Aorta (tissue), 5 donors: ENCODE measurements around the gene FHAD1. TPM values are rescaled to one million over a fixed set of nuclear protein-coding genes. Genes with fewer than 3 reads are reported as not detected.
"Not testable (repeated sequence)": the region's sequence is repeated elsewhere in the genome, so short reads cannot be mapped to it uniquely, and the experiment has no call there.

Source experiments
- ATAC-seq: fragments of 200-7000 bp; cut with Tn5 transposase; one replicate; pipeline ENCODE4 v1.9.1; 2022; ENCODE audit warnings: moderate library complexity; ENCODE audit not compliant: low FRiP score
- DNase-seq, 2 donors: peaks; one replicate each; pipeline ENCODE4 v3.0.0-alpha.2; 2020
- H3K27ac ChIP-seq, 2 donors: one replicate each; pipeline ENCODE4 v1.5.1; 2013; ENCODE audit warnings: low read length in 2 of 2, mild to moderate bottlenecking in 2 of 2, moderate library complexity in 2 of 2, control low read depth in 1 of 2, inconsistent platforms in 1 of 2, low read depth in 1 of 2
- H3K27me3 ChIP-seq, 2 donors: one replicate each; pipeline ENCODE4 v1.6.1; 2013; ENCODE audit warnings: control low read depth in 1 of 2, low read length in 1 of 2, mild to moderate bottlenecking in 1 of 2, moderate library complexity in 1 of 2; ENCODE audit not compliant: insufficient read depth in 2 of 2, control insufficient read depth in 1 of 2
- H3K36me3 ChIP-seq, 2 donors: one replicate each; pipeline ENCODE4 v1.6.1; 2013; ENCODE audit warnings: control low read depth in 1 of 2, low read length in 1 of 2, mild to moderate bottlenecking in 1 of 2; ENCODE audit not compliant: insufficient read depth in 2 of 2, control insufficient read depth in 1 of 2
- H3K4me1 ChIP-seq, 2 donors: one replicate each; pipeline ENCODE4 v1.6.1; 2013; ENCODE audit warnings: low read length in 2 of 2, control low read depth in 1 of 2, mild to moderate bottlenecking in 1 of 2, moderate library complexity in 1 of 2; ENCODE audit not compliant: insufficient read depth in 2 of 2, control insufficient read depth in 1 of 2
- H3K4me3 ChIP-seq, 2 donors: one replicate each; pipeline ENCODE4 v1.5.1; 2013; ENCODE audit warnings: low read length in 2 of 2, control low read depth in 1 of 2, mild to moderate bottlenecking in 1 of 2
- H3K9me3 ChIP-seq: one replicate; pipeline ENCODE4 v1.6.1; 2013; ENCODE audit warnings: mild to moderate bottlenecking, low read length; ENCODE audit not compliant: control insufficient read depth
- WGBS, 2 donors: extraction: QIAGEN DNeasy Blood & Tissue Kit; methylation state at CpG; one replicate each; pipeline ENCODE4 v1.1.7; 2013; 5-methylcytosine and 5-hydroxymethylcytosine counted together
- intact Hi-C, 2 donors: fragments of 100-400 bp; cut with DNase I; formaldehyde crosslinking; loops; one replicate each; pipeline versions ENCODE4 v1.14.2 to v1.15.0; 2022
- polyA plus RNA-seq, 2 donors: library from polyadenylated mRNA; stranded (reverse); fragments of 200-250 nt; gene quantifications; one replicate each; pipeline ENCODE4 v1.2.3, GENCODE V29; 2013
- total RNA-seq, 2 donors: library from RNA; stranded (reverse); fragmentation: NEBNext Ultra II Directional; extraction: Animal tissue kit (Norgen Biotek cat#: 25700); gene quantifications; one replicate each; pipeline ENCODE4 v1.2.1, GENCODE V29; 2021
- donor health status: healthy with polysubstance abuse.
- donor health status: Bipolar disorder and iron deficiency.
- donor health status: DM: no; HTN: no; CAD: no.
- donor health status: DM: no; HTN: no; CAD: no.
- donor health status: DM: yes; HTN: yes; CAD: no.

The FHAD1 gene
- total and polyA plus RNA-seq, 4 donors: 0.03 to 2.7 (median 0.32) TPM; not detected in 1

- ATAC-seq (no peak), DNase-seq (no peak)
- WGBS, 2 donors: 83 to 95% methylated on average over 4 of the region's 4 CpGs
- no peaks in the 10 kb centered on the region for H3K27me3 ChIP-seq
- no peaks in the 10 kb centered on the region for H3K4me1 ChIP-seq
- intact Hi-C loops: no loop called here
- no peak overlapping the region for H3K4me3 ChIP-seq
- H3K36me3 ChIP-seq: no peaks in the 10 kb centered on the region
- peak overlapping the region in 1 of 2 donors; percentile 18 for H3K27ac ChIP-seq
- no peaks in the 10 kb centered on the region for H3K9me3 ChIP-seq
These were observed 123.2 kb downstream of the FHAD1 start for GRCh38 chr1:15370268-15370667.

- peak in 1 of 2 donors; percentile 72 for DNase-seq
These were observed 123.9 kb downstream of the FHAD1 start for GRCh38 chr1:15370781-15371520.

GRCh38 chr1:15371610-15372545, 124.9 kb downstream of the FHAD1 start:
- no peak for DNase-seq
- intact Hi-C loops: no loop called here
- no peak overlapping the region for H3K4me3 ChIP-seq
- H3K9me3 ChIP-seq: no peaks in the 10 kb centered on the region
- no peaks in the 10 kb centered on the region for H3K36me3 ChIP-seq
- WGBS, 2 donors: 88 to 90% methylated on average over 21 of the region's 21 CpGs
- no peaks in the 10 kb centered on the region for H3K4me1 ChIP-seq
- no peak for ATAC-seq
- no peak overlapping the region for H3K27ac ChIP-seq
- H3K27me3 ChIP-seq: no peaks in the 10 kb centered on the region

More at GRCh38 chr1:15370781-15371520, 123.9 kb downstream of the FHAD1 start:
- no peaks in the 10 kb centered on the region for H3K27me3 ChIP-seq
- peak; percentile 52 for ATAC-seq
- no peaks in the 10 kb centered on the region for H3K4me1 ChIP-seq
- intact Hi-C loops: no loop called here
- 6% methylated on average over 16 of the region's 16 CpGs for WGBS, 2 donors
- no peaks in the 10 kb centered on the region for H3K36me3 ChIP-seq
- peak overlapping the region in 1 of 2 donors; percentile 18 for H3K27ac ChIP-seq
- H3K4me3 ChIP-seq: no peak overlapping the region
- H3K9me3 ChIP-seq: no peaks in the 10 kb centered on the region

GRCh38 chr1:15378729-15379128, 131.7 kb downstream of the FHAD1 start:
- Histone ChIP-seq H3K36me3 (no peaks in the 10 kb centered on the region), H3K9me3 (no peaks in the 10 kb centered on the region), H3K4me3 (no peak overlapping the region), H3K27ac (no peak overlapping the region), H3K27me3 (no peaks in the 10 kb centered on the region), H3K4me1 (no peaks in the 10 kb centered on the region)
- intact Hi-C loops: no loop called here
- WGBS, 2 donors: 91% methylated on average over 6 to 8 of the region's 8 CpGs
- ATAC-seq: no peak
- DNase-seq: no peak

GRCh38 chr1:15379151-15379550, 132.1 kb downstream of the FHAD1 start:
- DNase-seq, H3K36me3 ChIP-seq, H3K27me3 ChIP-seq, H3K27ac ChIP-seq, ATAC-seq, H3K4me3 ChIP-seq, H3K4me1 ChIP-seq, intact Hi-C loops, H3K9me3 ChIP-seq: not testable (repeated sequence)
- 69 to 76% methylated on average over 6 to 8 of the region's 9 CpGs for WGBS, 2 donors

GRCh38 chr1:15380601-15381508, 133.8 kb downstream of the FHAD1 start:
- Histone ChIP-seq H3K4me3 (no peak overlapping the region), H3K9me3 (no peaks in the 10 kb centered on the region), H3K36me3 (no peaks in the 10 kb centered on the region), H3K27me3 (no peaks in the 10 kb centered on the region), H3K27ac (no peak overlapping the region), H3K4me1 (no peaks in the 10 kb centered on the region)
- intact Hi-C loops: no loop called here
- no peak for DNase-seq
- no peak for ATAC-seq
- 92 to 95% methylated on average over 22 of the region's 22 CpGs for WGBS, 2 donors

- Histone ChIP-seq H3K27me3 (no peaks in the 10 kb centered on the region), H3K9me3 (no peaks in the 10 kb centered on the region), H3K27ac (no peak overlapping the region), H3K36me3 (no peaks in the 10 kb centered on the region), H3K4me3 (no peak overlapping the region), H3K4me1 (no peaks in the 10 kb centered on the region)
- intact Hi-C loops: no loop called here
- ATAC-seq (no peak), DNase-seq (no peak)
- WGBS, 2 donors: 96% methylated on average over 12 of the region's 12 CpGs
These were observed 134.8 kb downstream of the FHAD1 start for GRCh38 chr1:15381805-15382204.
